Jurkat, Clone E6-1 (cell line): ENCODE measurements around the gene PPP6R2.

Experiments
- DNase-seq: peaks from one replicate; pipeline ENCODE4 v3.0.0-alpha.2; 2011; ENCODE audit warnings: low read depth, low spot score
- H3K4me3 ChIP-seq: 2 replicates; pipeline ENCODE4 v1.5.1; 2011; ENCODE audit warnings: mild to moderate bottlenecking, low read length, control low read depth, moderate library complexity

PPP6R2 gene

GRCh38 chr22:50438305-50439275, 95.5 kb downstream of the PPP6R2 start:
- H3K4me3 ChIP-seq = no peak overlapping the region
- no peak for DNase-seq

GRCh38 chr22:50439314-50439870, 96.3 kb downstream of the PPP6R2 start:
- no peak for DNase-seq
- H3K4me3 ChIP-seq = no peak overlapping the region

GRCh38 chr22:50439871-50440331, 96.8 kb downstream of the PPP6R2 start:
- no peak for DNase-seq
- no peak overlapping the region for H3K4me3 ChIP-seq

GRCh38 chr22:50440544-50441249, 97.6 kb downstream of the PPP6R2 start:
- H3K4me3 ChIP-seq = no peak overlapping the region
- no peak for DNase-seq

- H3K4me3 ChIP-seq = no peak overlapping the region
- DNase-seq = no peak
Measured at GRCh38 chr22:50441428-50441993, 98.4 kb downstream of the PPP6R2 start.

- DNase-seq = no peak
- no peak overlapping the region for H3K4me3 ChIP-seq
Measured at GRCh38 chr22:50443197-50443596, 100.1 kb downstream of the PPP6R2 start.

- no peak for DNase-seq
- H3K4me3 ChIP-seq = no peak overlapping the region
Measured at GRCh38 chr22:50443801-50444625, 100.9 kb downstream of the PPP6R2 start.

GRCh38 chr22:50444663-50445062, 101.5 kb downstream of the PPP6R2 start:
- no peak overlapping the region for H3K4me3 ChIP-seq
- DNase-seq = no peak

GRCh38 chr22:50445071-50445879, 102.1 kb downstream of the PPP6R2 start:
- H3K4me3 ChIP-seq = no peak overlapping the region
- peak; percentile 78 for DNase-seq

GRCh38 chr22:50445880-50446707, 103.0 kb downstream of the PPP6R2 start:
- H3K4me3 ChIP-seq = no peak overlapping the region
- no peak for DNase-seq

- no peak overlapping the region for H3K4me3 ChIP-seq
- DNase-seq = no peak
Measured at GRCh38 chr22:50446708-50447575, 103.8 kb downstream of the PPP6R2 start.

- H3K4me3 ChIP-seq = no peak overlapping the region
- DNase-seq = no peak
Measured at GRCh38 chr22:50447576-50448551, 104.7 kb downstream of the PPP6R2 start.

- no peak for DNase-seq
- no peak overlapping the region for H3K4me3 ChIP-seq
Measured at GRCh38 chr22:50452649-50453048, 109.5 kb downstream of the PPP6R2 start.

- no peak overlapping the region for H3K4me3 ChIP-seq
- DNase-seq = no peak
Measured at GRCh38 chr22:50454556-50455075, 111.5 kb downstream of the PPP6R2 start.

- no peak overlapping the region for H3K4me3 ChIP-seq
- DNase-seq = no peak
Measured at GRCh38 chr22:50455201-50455600, 112.1 kb downstream of the PPP6R2 start.
